ENCODE measurements around the gene ENSA.

GRCh38 chr1:150610576-150610975, 18.8 kb downstream of the ENSA start:
- TF ChIP-seq CTCF (conservative IDR thresholded peaks at IDR 0.05; ENCODE audit: low read depth in 2 of 2) = no peak
- TF ChIP-seq POLR2AphosphoS5 (IDR thresholded peaks at IDR 0.05; ENCODE audit: low read depth) = no peak
- no peak for TF ChIP-seq ZNF331 (CRISPR knock-in tag; IDR thresholded peaks at IDR 0.05; ENCODE audit: low read depth)
- TF ChIP-seq REST (IDR thresholded peaks at IDR 0.05; ENCODE audit: unreplicated experiment) = no peak
- no peak for TF ChIP-seq EZH2phosphoT487 (IDR thresholded peaks at IDR 0.05; ENCODE audit: unreplicated experiment)
- TF ChIP-seq CREB1 (CRISPR knock-in tag; IDR thresholded peaks at IDR 0.05; ENCODE audit: low read depth) = no peak
- TF ChIP-seq JUNB (IDR thresholded peaks at IDR 0.05; ENCODE audit: unreplicated experiment) = no peak
